Ureter (tissue), 1 donor: ENCODE measurements around the gene TMPRSS7. TPM values are rescaled to one million over a fixed set of nuclear protein-coding genes. Genes with fewer than 3 reads are reported as not detected.
"Not testable (repeated sequence)": the region's sequence is repeated elsewhere in the genome, so short reads cannot be mapped to it uniquely, and the experiment has no call there.

Source experiments
- DNase-seq: peaks from one replicate; pipeline ENCODE4 v3.0.0-alpha.2; 2020; ENCODE audit warnings: low spot score
- total RNA-seq: library from RNA; stranded (reverse); gene quantifications from one replicate; pipeline ENCODE4 v1.2.4, GENCODE V29; 2023
- donor health status: DM: yes; HTN: yes; CAD: no.

TMPRSS7 gene
- total RNA-seq, 1 donor from 2014 or later, result 0.21 TPM

DNA sequence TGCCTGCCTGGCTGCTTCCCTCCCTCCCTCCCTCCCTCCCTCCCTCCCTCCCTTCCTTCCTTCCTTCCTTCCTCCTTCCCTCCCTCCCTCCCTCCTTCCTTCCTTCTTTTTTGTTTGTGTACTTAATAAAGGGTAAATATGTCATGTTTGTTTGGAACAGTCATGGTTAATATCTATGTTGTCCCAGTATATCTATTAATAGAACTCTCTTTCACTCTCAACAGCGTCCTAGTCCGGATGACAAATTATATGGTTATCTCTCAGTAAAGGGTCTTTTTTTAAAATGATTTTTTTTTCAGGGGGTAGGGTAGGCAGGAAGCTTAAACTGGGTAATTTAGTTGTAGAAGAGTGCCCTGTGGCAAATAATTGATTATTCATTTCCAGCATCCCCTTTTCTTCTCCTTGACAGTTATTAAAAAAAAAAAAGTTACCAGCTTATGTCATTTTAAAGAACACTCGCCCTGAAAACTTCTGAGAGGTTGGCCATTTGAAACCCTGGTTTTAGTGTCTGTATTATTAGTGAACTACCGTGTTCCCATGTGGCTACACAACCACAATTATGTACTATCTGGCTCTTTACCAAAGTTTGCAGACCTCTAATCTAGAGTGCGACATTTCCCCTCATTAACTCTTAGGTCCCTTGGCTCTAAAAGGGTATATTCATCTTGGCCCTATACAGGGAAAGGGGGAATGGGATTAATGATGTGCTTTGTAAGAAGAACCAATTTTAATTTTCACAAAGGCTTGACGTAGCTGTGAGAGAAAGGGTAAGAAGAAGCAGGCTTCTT, 22.1 kb upstream of the TMPRSS7 start:
- DNase-seq, result no peak

DNA sequence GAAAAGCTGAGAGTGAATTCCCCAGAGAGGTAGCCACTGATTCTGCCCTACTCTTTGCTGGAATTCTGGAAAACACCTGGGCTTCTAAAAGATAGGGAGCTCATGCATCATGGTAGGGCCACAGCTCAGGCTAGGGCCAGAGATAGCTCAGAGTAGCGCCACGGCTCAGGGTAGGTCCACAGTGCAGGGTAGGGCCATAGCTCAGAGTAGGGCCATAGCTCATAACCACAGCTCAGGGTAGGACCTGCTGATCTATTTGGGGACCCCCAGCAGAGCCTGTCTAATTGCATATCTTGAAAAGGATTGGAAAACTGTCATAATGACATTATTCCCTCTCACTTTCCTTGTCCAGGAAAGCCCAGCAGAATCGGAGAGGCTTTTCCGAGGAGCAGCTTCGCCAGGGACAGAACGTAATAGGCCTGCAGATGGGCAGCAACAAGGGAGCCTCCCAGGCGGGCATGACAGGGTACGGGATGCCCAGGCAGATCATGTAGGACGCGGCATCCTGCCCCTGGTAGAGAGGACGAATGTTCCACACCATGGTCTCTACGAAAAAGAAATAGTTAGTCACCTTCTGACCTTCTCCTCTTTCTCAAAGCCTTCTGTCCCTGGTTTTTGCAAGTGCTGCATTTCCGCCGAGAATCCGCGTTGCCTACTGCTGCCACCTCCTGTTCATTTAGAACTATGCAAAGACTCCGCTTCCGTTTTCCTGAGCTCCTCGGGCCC, 21.3 kb upstream of the TMPRSS7 start:
- peak; percentile 80 for DNase-seq

DNA sequence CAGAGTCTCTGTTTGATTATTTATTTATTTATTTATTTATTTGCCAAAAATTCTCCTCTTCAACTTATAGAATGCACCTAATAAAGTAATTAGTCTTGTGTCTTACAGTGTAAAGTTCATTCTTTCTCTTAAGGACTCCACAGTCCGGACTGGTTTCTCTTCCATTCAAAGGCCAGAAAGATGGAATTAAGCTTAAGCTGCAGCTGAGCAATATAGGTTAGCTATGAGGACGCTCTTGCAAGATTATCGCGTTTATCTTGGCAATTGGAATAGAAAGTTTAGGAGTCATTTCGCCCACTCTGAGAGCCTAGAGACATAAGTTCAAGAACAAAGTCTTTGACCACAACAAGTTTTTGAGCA, 20.8 kb upstream of the TMPRSS7 start:
- DNase-seq, result no peak

DNA sequence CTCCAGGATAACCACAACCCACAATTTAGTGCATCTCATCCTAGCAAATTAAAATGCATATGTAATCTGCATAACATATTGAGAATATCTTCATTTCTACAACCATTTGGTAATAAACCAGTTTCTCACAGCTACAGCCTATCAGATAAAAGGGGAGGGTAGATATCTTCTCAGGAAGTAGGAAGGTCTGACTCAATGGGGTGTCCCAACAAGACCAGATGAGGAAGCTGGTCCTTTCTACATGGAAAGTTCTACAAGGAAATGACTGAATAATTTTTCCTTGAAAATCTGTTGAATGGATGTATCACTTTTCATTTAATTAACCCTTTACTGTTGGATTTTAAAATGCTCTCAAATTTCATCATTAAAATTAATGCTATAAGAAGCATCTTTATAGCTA, 17.4 kb upstream of the TMPRSS7 start:
- no peak for DNase-seq

DNA sequence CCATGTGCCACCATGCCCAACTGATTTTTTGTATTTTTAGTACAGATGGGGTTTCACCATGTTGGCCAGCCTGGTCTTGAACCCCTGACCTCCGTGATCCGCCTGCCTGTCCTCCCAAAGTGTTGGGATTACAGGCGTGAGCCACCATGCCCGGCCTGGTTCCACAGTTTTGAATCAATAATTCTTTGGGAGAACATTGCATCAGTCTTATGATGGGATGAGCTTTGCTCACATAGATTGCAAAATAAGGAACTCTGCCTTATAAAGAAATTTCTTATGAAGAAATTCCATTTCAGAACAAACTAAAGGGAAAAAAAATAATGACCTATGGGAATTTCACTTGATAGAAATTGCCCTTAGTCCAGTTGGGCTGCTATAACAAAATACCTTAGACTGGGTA, 15.8 kb upstream of the TMPRSS7 start:
- DNase-seq, result no peak

DNA sequence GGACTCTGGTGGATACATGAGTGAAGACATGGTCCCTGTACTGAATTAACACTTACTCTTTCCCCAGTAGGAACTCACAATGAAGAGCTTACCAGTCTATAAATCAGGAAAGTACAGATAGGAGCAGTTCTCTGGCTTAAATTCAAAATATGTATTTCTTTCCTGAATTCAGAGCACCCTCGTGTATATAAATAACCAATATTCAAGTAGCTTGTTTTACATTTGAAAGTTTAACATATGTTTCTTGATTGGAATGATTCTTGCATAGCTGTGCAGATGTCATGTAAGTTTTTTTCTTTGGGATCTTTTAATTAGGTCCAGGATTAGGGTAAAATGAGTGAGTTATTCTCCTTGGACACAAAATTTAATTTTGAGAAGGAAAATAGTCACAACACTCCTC, 14.8 kb upstream of the TMPRSS7 start:
- no peak for DNase-seq

DNA sequence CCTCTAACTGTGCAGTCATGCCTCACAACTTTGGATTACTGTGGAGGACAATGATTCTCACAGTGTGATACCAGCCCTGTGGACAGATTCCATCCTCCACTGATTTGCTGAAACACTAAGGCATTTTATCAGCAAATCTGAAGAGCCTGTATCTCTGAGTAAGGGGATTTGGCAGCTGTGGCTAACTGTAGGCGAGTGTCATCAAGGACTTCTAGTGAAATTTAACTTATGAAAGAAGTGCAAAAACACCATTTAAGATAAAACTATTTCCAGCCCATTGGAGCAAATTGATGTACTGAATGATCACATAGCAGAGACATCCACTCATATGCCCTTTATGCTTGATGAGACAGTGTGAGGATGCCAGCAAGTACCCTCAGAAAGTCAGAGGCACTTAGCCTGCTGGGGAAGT, 13.9 kb upstream of the TMPRSS7 start:
- no peak for DNase-seq

DNA sequence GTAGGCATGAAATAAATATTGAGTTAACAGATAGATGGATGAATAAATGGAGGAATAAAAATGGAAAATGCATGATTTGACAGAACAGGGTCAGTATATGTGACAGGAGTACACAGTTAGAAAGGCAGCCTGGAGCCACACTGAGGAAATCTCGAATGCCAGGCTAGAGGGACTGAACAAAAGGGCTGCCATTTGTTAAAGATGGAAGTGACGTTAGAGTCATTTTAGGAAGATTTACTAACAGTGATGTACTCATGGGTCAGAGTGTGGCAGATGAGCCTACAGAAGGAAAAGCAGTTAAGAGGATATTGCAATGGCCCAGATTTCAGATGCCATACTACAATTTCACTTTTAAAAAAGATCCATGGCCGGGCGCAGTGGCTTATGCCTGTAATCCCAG, 7.4 kb upstream of the TMPRSS7 start:
- no peak for DNase-seq

DNA sequence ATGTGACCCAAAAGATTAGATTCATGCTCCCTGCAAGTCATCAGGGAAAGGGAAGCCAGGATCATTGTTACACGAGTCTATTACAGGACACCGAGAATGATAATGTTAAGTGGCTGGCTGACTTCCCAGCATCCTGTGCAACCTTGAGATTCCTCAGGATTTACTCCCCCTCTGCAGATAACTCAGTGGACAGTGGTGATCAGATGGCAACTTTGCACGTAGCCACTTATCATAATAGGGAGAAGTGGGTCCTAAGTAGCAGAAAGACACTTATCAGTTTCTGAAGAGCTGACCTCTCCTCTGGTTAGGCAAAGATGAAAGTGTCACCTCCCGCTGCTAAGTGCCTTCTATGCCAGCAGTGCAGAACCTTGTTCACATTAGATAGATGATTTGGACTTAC, 6.7 kb upstream of the TMPRSS7 start:
- DNase-seq, result no peak

DNA sequence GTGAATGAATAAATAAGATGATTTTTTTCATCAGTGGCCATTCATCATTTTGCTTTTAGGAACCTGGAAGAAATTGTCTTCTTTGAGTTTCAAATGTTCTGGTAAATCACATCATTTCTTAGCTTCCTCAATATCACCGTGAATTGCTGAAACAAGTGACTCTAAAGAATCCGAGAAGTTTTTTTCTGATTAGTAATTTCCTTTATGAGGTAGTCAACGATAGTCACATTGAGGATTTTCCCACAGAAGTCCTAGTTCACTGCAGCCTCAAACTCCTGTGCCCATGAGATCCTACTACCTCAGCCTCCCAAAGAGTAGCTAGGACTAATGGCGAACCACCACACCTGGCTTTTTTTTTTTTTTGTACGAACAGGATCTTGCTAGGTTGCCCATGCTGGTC, 3.6 kb upstream of the TMPRSS7 start:
- DNase-seq, result no peak

DNA sequence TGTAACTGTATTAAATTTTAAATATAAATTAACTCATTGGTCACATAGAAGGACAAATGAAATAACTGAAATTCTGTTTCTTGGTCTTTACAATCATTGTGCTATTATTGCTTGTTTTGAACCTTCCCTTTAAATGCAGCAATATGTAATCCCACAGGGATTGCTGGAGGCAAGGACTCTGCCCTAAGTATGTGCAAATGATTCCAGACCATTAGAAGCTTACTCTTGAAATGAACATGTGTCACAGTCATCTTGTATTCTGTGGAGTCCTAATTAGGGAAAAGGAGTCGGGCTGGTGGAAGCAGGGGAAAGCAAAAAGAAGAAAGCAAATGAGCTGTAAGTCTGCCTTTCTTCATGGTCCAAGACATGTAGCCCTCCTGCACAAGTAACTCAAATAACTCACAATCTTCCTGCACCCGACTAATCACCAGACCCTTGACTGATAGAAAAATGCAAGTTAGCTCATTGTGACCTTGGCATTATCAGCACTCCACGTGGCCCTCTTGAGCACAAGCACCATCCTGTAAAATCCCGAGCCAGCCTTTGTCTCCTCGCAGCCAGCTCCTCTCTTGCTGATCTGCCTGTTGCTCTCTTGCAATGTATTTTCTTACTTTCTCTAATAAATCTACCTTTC, 2.3 kb upstream of the TMPRSS7 start:
- no peak for DNase-seq

DNA sequence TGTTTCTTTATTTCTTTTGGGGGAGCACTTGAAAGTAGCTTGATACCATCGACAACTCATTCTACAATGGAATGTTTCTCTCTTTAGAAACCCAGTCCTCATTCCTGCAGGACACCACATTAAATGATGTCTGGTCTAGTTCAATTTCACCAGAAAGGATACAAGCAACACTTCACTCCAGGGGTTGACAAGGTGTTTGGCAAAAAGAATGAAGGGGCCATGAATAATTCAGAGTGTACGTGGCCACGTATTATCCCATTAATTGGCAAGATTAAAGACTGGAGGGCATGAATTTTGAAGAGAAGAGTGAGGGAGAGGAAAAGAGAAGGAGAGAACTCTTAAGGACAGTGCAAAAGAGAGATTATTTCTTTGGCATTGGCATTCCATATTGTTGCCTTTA, 705 bp downstream of the TMPRSS7 start:
- no peak for DNase-seq

DNA sequence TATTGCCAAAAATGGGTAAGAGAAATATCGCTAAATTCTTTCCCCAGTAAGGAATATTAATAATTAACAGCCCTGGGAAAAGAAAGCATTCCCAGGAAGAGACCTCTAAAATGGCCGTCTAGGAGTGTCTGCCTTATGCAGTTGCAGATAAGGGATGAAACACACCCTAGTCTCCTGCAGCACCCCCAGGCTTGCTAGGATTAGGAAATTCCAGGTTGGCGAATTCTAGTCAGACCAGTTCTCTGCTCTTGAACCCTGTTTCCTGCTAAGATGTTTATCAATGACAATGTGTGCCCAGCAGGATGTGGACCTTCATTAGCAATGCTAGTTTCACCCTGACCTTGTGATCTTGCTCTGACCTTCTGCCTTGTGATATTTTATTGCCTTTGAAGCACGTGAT, 2.7 kb downstream of the TMPRSS7 start:
- not testable (repeated sequence) for DNase-seq

DNA sequence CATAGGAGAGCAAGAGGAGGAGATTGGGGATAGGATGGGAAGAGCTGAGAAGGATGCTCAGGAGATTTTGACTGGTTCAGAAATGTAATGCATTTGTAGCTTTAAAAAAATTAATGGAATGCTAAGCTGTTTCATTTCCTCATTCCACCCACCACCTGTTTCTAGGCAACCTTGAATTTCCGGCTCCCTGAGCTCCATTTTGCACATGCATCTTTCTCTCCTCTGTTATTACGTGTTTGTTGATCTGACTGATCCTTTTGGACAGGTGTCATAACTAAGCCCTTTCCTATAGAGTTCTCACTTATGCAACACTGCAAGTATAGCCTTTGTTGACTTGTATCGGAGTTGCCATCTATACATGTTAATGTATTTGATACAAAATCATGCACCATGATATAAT, 4.3 kb downstream of the TMPRSS7 start:
- DNase-seq, result peak; percentile 50

DNA sequence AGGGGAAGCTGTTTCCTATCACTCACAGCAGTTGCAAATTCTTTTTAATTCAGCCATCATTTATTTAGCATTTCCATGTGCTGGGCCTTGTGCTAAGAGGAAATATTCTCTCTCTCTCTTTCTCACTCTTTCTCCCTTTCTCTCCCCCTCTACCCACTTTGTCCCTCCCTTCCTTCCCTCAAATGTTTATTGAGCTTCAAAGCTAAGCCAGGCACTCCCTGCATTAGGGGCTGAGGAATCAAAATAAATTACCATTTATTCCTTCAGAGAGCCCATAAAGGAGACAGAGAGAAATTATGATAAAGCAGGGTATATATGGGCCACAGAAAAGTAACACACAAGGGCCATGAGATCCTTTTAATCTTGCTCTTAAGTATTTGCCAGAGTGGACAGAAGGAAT, 6.8 kb downstream of the TMPRSS7 start:
- DNase-seq, result no peak

DNA sequence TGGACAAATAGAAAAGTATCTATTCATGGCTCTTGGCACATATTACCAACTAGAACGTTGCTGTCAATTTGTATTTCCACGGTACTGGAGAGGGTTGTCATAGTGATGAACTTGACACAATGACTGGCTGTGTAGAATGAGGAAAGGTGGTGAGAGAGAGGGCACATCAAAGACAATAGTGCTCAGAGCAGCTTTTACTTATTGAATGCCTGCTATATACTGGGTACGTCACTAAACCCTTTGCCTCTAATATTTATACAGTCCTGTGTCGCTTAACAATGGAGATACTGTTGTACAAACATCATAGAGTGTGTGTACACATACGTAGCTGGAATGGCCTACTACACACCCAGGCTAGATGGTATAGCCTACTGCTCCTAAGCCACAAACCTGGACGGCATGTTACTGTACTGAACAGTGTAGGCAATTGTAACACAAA, 8.3 kb downstream of the TMPRSS7 start:
- no peak for DNase-seq

DNA sequence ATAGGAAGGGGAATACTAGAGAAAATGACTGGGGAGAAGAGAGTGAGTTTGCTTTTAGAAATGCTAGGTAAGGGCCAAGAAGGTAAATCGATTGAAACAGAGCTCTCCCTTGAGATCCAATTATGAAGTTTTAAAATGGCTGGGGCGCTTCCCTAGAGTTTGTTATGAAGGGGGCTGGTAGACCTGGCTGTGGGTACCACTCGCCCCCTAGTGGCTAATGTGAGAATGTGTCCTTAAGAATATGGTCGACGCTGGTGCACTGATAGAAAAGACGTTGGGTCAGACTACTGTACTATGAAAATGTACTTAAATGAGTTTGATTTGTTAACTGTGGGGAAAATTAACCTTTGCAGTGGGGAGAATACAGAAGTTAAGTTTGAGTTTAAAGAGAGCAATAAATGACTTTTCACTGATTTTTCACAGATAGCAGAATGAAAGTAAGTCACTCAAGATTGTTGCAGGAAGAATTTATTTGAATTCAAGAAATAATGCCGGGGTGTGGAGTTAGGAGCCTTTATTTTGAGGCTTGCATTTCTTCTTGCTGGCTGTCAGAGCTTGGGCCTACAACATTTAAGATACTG, 9.2 kb downstream of the TMPRSS7 start:
- DNase-seq, result peak; percentile 63

DNA sequence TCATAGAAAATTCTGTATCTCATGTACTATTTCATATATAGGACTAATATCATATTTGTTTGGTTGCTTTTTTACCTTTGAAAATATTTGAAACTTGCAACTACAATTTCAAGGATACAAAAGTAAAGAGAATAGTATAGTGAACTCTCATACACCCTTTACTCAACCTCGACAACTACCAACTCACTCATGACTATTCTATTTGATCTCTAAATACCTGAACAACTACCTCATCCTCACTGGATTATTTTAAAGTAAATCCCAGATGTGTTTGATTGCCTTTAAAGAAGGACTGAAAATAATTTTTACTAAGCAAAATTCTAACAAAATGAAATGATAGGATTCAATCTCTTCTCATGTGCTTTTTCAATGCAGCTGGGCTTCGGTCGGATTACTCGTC, 12.1 kb downstream of the TMPRSS7 start:
- no peak for DNase-seq

DNA sequence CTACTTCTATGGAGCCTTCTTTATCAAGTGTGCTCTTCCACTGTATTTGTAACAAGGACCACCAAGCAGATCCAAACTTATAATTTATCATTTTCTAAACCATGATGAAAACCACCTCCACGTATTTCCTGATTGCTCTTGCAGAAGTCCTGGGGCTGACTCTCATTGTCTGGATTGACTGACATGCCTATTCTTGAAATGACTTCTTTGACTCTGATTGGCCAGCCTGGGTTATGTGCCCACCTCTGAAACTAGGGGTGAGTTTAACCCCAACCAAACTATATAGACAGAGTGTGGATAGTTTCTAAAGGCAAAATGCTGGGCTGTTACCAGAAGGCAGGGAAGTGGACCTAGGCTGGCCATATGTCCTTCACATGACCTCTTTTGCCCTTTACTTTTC, 12.7 kb downstream of the TMPRSS7 start:
- DNase-seq, result no peak

DNA sequence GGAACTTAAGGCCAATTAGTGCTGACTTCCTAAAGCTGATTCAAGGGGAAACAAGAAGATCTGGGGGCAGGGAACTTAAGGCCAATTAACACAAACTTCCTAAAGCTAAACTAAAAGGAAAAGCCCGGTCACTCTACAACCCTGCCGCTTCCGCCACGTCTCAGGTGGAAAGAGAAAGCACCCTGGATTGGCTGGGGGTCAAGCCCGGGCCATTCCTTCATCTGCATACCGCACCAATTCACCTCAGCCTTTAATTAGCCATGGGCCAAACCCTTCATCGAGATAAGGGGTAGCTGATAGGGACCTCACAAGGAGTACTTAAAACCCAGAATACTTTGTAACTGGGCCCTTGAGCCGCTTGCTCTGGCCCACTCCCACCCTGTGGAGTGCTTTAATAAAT, 14.4 kb downstream of the TMPRSS7 start:
- DNase-seq, result no peak

DNA sequence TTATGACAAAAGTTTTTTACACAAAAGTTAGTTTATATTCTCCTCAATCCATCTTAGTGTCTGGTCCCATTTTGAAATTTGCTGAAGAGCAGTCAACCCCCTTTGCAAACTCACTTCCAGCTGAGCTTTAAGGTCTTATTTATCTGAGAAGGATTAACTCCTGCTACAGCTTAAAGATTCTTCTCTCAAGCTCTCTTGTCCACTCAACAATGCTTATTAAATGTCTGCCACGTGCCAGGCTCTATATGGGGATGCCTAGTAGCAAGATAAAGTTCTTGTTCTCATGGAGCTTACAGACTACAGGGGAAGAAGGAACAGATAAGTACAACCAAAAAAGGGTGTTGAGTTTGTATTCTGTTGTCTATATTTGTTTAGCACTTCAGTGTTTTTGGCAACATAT, 18.7 kb downstream of the TMPRSS7 start:
- no peak for DNase-seq

DNA sequence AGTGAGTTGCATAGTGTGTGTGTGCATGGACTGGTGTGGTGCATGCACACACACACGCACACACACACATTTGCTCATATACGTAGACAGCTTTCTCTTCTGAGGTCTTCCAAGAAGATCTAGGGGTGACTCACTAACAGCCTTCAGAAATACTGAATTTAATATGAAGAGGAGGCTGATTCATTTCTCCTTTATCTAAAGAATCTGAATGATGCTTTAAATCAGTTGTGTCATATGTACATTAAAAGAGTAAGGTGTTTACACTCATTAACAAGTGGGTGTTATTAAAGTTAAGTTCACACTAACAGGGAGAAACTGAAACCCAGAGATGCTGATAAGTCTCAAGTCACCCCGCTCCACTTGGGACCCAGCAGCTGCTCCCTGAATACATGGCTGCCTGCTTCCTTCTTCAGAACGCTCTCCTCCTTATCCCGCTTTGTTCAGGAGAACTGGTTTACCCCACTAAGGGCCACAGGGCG, 22.0 kb downstream of the TMPRSS7 start:
- DNase-seq, result no peak

DNA sequence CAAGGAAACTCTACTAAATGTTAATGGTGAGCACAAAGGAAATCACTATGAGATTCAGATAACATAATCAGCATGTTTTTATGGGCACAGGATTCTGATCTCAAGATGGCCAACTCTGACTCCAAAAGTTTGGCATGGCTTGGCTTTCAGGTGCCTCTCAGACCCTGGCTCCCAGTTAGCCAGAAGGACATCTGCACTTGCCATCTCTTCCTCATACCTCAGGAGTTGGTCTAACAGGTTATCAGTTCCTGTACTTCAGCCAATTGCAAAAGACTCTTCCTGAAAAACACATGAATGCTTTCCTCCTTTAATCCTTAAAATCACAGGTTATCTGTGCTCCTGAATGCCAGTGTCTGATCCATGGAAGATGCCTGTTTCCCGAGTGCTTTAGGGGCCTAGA, 25.0 kb downstream of the TMPRSS7 start:
- DNase-seq, result peak; percentile 52
